Large intestine (tissue), 3 donors: ENCODE measurements around the gene WBP2. TPM values are rescaled to one million over a fixed set of nuclear protein-coding genes. Genes with fewer than 3 reads are reported as not detected.
"Not testable (repeated sequence)": the region's sequence is repeated elsewhere in the genome, so short reads cannot be mapped to it uniquely, and the experiment has no call there.

Source experiments
- DNase-seq, 2 donors: peaks; one replicate each; pipeline versions ENCODE4 v3.0.0 to v3.0.0-alpha.2; 2013
- H3K27ac ChIP-seq: one replicate; pipeline ENCODE4 v1.5.1; 2013; ENCODE audit warnings: low read length
- H3K27me3 ChIP-seq: 2 replicates; pipeline ENCODE4 v1.6.1; 2013; ENCODE audit warnings: low read length; ENCODE audit not compliant: control insufficient read depth, insufficient read depth
- H3K36me3 ChIP-seq: 2 replicates; pipeline ENCODE4 v1.6.1; 2013; ENCODE audit warnings: low read length; ENCODE audit not compliant: control insufficient read depth, insufficient read depth
- H3K4me1 ChIP-seq: one replicate; pipeline ENCODE4 v1.6.1; 2013; ENCODE audit warnings: low read length; ENCODE audit not compliant: control insufficient read depth, insufficient read depth
- H3K4me3 ChIP-seq: one replicate; pipeline ENCODE4 v1.5.1; 2013; ENCODE audit warnings: low read length
- H3K9me3 ChIP-seq: one replicate; pipeline ENCODE4 v1.6.1; 2013; ENCODE audit warnings: mild to moderate bottlenecking, low read depth, low read length, moderate library complexity; ENCODE audit not compliant: control insufficient read depth
- WGBS: methylation state at CpG from one replicate; pipeline ENCODE4 v1.1.5; 2013; ENCODE audit warnings: low lambda C conversion rate; ENCODE audit not compliant: insufficient coverage; 5-methylcytosine and 5-hydroxymethylcytosine counted together
- polyA plus RNA-seq: library from polyadenylated mRNA; unstranded; fragments of 120-200 nt; gene quantifications from one replicate; pipeline ENCODE4 v1.2.1, GENCODE V29; 2013

WBP2 gene
- polyA plus RNA-seq, 1 donor = 107 TPM

DNA sequence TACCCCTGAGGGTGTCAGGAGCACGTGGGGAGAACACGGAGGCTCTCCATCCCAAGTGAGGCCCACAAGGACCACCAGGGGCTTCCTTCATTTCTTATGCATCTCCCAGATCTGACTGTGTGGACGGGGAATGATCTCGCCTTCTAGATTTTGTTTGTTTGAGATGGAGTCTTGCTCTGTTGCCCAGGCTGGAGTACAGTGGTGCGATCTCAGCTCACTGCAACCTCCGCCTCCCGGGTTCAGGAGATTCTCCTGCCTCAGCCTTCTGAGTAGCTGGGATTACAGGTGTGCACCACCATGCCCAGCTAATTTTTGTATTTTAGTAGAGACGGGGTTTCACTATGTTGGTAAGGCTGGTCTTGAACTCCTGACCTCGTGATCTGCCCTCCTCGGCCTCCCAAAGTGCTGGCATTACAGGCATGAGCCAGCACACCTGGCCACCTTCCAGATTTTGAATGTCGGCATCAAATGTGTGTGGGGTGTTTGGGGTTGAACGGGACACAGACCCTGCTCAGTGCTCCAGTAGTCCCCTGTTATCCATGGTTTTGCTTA lies 13.7 kb upstream of the WBP2 start:
- not testable (repeated sequence) for H3K4me3 ChIP-seq, H3K27me3 ChIP-seq, DNase-seq, H3K9me3 ChIP-seq, H3K36me3 ChIP-seq
- H3K4me1 ChIP-seq = peaks cover 18% of the 10 kb centered on the region
- peak overlapping the region; percentile 48 for H3K27ac ChIP-seq
- WGBS = 80% methylated on average over 2 of the region's 12 CpGs

DNA sequence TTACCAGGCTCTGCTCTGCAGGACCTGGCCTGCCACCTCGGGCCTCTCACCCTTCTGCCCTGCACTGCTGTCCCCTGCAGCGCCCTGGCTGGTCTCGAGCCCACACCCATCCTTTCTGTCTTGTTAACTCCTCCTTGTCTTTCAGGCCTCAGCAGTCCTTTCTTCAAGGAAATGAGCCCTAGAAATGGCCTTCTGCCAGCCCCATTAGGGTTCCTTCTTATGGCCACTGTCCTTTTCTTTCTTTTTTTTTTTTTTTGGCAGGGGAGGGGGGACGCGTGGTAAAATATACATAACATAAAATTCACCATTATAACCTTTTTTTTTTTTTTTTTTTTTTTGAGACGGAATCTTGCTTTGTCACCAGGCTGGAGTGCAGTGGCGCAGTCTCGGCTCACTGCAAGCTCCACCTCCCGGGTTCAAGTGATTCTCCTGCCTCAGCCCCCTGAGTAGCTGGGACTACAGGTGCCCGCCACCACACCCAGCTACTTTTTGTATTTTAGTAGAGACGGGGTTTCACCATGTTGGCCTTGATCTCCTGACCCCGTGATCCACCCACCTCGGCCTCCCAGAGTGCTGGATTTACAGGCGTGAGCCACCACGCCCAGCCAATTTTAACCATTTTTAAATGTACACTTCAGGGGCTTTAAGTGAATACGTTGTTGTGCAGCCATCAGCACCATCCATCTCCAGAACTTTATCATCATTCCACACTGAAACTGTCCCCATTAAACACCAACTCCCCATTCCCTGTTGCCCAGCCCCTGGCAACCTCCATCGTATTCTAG lies 10.5 kb upstream of the WBP2 start:
- not testable (repeated sequence) for H3K36me3 ChIP-seq, H3K4me3 ChIP-seq, DNase-seq, H3K27ac ChIP-seq, H3K9me3 ChIP-seq, H3K27me3 ChIP-seq, H3K4me1 ChIP-seq
- WGBS = 71% methylated on average over 1 of the region's 17 CpGs

DNA sequence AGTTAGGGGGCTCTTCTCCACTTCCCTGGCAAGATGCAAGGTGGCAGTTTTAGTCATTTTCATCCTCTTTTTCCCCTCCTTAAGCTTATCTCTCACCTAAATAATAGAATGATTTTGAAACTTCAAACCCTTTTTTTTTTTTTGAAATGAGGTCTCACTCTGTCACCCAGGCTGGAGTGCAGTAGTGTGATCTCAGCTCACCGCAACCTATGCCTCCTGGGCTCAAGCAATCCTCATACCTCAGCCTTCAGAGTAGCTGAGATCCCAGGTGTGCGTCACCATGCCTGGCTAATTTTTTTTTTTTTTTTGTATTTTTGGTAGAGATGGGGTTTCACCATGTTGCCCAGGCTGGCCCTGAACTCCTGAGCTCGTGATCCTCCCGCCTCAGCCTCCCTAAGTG lies 9.8 kb upstream of the WBP2 start:
- DNase-seq, H3K4me1 ChIP-seq, H3K27me3 ChIP-seq, H3K36me3 ChIP-seq, H3K9me3 ChIP-seq, H3K4me3 ChIP-seq: not testable (repeated sequence)
- peak overlapping the region; percentile 18 for H3K27ac ChIP-seq
- no CpG with 5 or more reads among the region's 4 CpGs for WGBS

DNA sequence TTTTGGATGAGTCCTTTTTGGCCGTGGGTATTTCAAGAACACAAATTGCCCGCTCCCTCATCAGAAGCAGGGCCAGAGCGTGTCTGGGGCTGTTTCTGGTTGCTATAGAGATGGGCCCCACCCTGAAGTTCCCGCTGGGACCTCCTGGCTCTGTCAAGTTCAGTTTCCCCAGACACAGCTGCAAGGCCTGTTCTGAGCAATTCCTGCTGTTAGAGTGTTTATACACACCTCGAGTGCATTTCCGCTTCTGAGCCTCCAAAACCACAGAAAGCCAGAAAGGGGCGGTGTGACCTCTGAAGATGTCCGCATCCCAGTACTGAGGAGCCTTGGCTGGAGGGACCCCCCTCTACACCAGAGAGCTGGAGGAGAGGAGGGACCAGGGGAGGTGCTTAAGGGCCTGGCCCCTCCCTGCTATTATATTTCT lies 9.3 kb upstream of the WBP2 start:
- Histone ChIP-seq H3K4me1 (peaks cover 5% of the 10 kb centered on the region), H3K27me3 (no peaks in the 10 kb centered on the region), H3K36me3 (no peaks in the 10 kb centered on the region), H3K9me3 (no peaks in the 10 kb centered on the region), H3K4me3 (no peak overlapping the region), H3K27ac (peak overlapping the region; percentile 19)
- DNase-seq = peak; percentile 64 to 72
- no CpG with 5 or more reads among the region's 8 CpGs for WGBS

DNA sequence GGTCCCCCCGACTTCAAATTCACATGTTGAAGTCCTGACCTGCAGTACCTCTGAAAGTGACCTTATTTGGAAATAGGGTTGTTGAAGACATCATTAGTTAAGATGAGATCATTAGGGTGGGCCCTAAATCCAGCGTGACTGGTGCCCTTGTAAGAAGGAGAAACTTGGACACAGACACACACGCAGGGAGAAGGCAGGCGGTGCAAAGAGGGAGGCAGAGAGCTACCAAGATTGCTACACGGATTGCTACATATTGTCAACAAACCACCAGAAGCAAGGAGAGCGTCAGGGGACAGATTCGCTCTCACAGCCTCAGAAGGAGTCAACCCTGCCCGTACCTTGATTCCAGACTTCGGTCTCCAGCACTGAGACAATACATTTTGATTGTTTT lies 6.8 kb upstream of the WBP2 start:
- H3K9me3 ChIP-seq = no peaks in the 10 kb centered on the region
- no peak for DNase-seq
- 40% methylated on average over 1 of the region's 9 CpGs for WGBS
- no peaks in the 10 kb centered on the region for H3K27me3 ChIP-seq
- H3K4me1 ChIP-seq = no peaks in the 10 kb centered on the region
- no peak overlapping the region for H3K27ac ChIP-seq
- H3K4me3 ChIP-seq = no peak overlapping the region
- no peaks in the 10 kb centered on the region for H3K36me3 ChIP-seq

DNA sequence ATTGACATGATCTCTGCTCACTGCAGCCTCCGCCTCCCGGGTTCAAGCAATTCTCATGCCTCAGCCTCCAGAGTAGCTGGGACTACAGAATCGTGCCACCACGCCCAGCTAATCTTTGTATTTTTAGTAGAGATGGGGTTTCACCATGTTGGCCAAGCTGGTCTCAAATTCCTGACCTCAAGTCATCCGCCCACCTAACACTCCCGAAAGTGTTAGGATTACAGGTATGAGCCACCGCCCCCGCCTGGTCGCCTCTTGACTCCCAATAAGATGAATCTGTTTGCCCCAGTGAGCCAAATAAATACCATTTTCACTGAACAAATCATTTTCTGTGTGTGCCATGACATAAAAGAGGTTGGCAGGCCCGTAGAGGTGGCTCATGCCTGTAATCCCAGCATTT lies 4.2 kb upstream of the WBP2 start:
- not testable (repeated sequence) for H3K27me3 ChIP-seq, H3K4me1 ChIP-seq, H3K36me3 ChIP-seq, H3K27ac ChIP-seq, H3K9me3 ChIP-seq, H3K4me3 ChIP-seq
- WGBS = no CpG with 5 or more reads among the region's 10 CpGs
- DNase-seq = peak in 1 of 2 donors; percentile 1

DNA sequence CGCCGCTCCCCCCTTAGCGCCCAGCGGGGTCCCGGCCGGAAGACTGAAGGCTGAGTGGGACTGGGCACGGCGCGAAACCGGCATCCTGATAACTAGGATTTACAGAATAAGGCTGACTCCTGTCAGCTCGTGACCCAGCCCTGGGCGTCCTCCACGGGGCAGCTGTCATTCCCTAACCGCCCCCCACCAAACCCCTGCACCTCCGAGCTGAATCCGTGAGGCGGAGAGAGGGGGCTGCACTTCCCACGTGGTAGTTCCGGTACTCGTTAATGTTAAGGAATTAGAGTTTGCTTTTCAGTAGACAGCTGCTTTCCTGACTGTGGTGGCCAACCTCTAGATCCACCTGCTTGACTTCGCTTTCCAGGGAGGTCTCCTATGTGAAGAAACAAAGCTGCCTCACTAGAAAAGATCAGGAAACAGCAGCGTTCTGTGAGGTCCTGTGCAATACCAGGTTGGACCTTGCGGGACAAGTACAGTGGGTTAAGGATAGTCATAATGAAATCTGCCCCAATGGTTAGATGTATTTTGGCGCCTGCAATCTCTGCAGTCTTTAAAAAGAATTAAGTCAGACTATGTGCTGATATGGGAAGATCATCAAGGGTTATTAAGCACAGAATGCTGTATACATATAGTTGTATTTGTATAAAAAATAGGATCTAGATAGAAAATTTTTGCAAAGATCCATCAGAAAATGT lies 1.1 kb upstream of the WBP2 start:
- H3K36me3 ChIP-seq = peaks cover 7% of the 10 kb centered on the region
- peak overlapping the region; percentile 75 for H3K4me3 ChIP-seq
- H3K9me3 ChIP-seq = no peaks in the 10 kb centered on the region
- no peaks in the 10 kb centered on the region for H3K27me3 ChIP-seq
- peak overlapping the region; percentile 90 for H3K27ac ChIP-seq
- no peak for DNase-seq
- H3K4me1 ChIP-seq = peaks cover 14% of the 10 kb centered on the region
- WGBS = no CpG with 5 or more reads among the region's 24 CpGs

DNA sequence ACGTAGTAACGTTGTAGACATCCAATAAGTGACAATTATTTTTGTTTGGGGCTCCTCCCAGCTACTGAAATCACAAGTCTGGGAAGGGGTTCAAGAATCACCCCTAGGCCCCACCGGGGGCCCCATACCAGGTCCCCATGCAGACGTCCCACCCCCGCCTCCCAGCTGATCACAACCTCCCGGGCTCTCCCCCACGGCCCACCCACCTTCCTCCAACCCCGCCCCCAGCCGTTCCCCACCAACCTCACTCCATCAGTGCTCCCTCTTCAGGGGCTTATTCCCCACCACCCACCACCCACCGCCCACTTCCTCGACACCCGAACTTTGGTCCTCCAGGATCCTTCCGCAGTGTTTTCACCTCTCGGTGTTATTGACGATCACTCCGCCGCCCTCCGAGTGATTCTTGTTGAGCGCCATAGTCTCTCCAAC lies 240 bp downstream of the WBP2 start:
- H3K27me3 ChIP-seq = no peaks in the 10 kb centered on the region
- H3K4me3 ChIP-seq = peak overlapping the region; percentile 61
- H3K36me3 ChIP-seq = peaks cover 18% of the 10 kb centered on the region
- peaks cover 14% of the 10 kb centered on the region for H3K4me1 ChIP-seq
- no peak for DNase-seq
- WGBS = no CpG with 5 or more reads among the region's 19 CpGs
- H3K9me3 ChIP-seq = no peaks in the 10 kb centered on the region
- peak overlapping the region; percentile 68 for H3K27ac ChIP-seq

DNA sequence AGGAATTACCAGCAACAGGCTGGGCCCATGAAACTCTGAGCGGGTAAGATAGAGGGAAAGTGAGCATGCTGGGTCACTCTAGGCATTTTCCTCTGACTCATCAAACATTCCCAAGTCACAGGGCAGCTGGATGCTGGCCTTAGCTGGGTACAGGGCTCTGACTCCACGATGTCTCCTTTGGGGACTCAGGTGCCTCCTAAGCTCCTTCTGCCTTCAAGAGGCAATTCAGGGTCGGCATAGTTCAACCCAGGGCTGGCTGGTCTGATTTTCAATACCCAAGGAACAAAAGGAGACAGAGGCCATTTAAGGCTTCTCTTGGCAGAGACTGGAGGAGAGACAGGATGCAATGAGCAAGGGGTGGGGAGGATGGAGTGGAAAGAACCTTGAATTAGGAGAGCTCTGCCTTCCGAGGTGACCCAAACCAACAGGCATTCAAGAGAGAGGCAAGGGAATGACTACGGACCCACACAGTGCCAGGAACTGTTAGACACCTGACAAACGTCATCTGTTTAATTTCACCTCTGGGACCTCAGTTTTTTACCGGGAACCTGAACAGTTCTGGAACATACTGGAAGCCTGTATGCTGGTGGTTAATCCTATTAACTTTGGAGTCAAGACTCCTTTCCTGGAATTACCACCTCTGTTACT lies 910 bp downstream of the WBP2 start:
- peaks cover 25% of the 10 kb centered on the region for H3K36me3 ChIP-seq
- peak in 1 of 2 donors; percentile 65 for DNase-seq
- no peaks in the 10 kb centered on the region for H3K9me3 ChIP-seq
- peak overlapping the region; percentile 68 for H3K27ac ChIP-seq
- H3K4me3 ChIP-seq = peak overlapping the region; percentile 61
- no peaks in the 10 kb centered on the region for H3K27me3 ChIP-seq
- whole genome bisulfite sequencing = no CpG with 5 or more reads among the region's 7 CpGs
- H3K4me1 ChIP-seq = peaks cover 14% of the 10 kb centered on the region

DNA sequence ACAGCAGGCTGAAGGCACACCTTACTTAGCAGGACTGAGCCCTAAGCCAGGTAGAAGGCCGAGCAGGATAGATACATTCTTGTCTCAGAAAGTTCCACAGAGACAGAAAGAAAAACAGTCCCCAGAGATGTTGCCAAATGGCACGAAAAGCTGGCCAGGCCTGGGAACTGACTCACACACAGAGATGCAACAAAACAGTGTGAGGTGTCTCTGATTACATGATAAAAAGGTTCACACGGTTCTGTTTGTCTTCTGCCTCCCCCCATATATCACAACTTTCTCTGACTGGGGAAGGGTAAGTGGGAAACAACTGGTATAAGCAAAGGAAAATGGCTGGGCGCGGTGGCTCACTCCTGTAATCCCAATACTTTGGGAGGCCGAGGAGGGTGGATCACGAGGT lies 1.7 kb downstream of the WBP2 start:
- Histone ChIP-seq H3K4me1 (peaks cover 19% of the 10 kb centered on the region), H3K9me3 (no peaks in the 10 kb centered on the region), H3K4me3 (no peak overlapping the region), H3K36me3 (peaks cover 33% of the 10 kb centered on the region), H3K27me3 (no peaks in the 10 kb centered on the region), H3K27ac (no peak overlapping the region)
- no CpG with 5 or more reads among the region's 7 CpGs for WGBS
- DNase-seq = no peak
